ENCODE data around the gene PACRG.

PACRG gene

DNA sequence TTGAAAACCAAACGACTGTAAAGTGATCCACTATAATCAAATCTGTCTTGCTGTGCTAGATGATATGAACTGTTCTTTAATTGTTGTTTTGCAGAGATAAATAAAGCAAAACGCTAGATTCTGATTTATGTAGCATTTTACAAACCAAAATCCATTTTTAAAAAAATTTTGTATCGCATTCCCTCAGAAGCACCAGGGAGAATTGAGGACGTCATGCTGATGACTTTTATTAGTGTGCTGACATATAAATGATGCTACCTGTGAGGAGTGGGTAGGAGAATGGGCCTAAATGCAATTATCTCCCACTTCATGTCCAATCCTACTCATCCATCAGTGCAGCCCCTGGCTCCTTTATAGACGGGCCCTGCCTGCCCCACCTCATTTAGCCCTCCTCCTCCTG lies 282.4 kb downstream of the PACRG start:
- DNase-seq (ENCODE audit: low spot score), result no peak

DNA sequence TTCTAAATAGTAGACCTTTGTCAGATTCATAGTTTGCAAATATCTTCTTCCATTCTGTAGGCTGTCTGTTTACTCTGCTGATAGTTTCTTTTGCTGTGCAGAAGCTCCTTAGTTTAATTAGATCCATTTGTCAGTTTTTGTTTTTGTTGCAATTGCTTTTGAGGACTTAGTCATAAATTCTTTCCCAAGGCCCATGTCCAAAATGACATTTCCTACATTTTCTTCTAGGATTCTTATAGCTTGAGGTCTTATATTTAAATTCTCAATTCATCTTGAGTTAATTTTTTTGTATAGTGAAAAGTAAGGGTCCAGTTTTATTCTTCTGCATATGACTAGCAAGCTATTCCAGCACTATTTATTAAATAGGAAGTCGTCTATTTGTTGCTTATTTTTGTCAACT lies 287.0 kb downstream of the PACRG start:
- DNase-seq (ENCODE audit: low spot score), result no peak

DNA sequence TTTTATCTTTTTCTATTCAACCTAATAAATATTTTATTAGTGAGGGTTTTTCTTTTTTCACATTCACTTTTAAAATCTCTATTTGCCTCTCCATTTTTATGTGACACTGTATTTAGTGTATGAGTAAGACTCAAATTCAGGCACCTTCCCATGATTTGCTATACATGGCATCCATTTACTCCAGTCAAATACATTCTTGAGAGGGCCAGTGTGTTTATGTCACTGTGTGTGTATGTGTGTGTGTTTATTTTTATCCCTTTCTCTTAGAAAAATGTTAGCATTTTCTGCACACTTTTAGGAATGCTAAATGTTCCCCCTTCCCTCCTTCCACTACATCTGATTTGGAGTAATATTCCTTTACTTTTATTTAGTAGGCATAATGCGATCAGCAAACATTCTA lies 290.0 kb downstream of the PACRG start:
- DNase-seq (ENCODE audit: low spot score), result no peak

DNA sequence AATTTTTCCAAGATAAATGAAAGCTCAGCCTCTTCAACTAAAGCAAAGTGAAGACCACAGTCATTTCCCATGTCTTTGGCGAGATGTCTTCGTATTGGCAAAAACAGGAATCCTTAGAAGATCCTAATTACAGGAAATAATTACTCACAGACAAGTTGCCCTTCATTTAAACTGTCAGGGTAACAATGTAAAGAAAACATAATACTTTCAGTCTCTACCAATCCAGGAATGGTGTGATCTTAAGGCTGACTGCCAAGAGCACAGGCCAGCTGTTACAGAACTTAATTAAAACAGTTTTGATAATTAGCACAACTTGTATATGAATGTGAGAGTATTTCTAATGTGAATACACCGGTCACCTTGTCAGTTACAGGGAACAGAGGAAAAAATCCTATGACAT lies 292.2 kb downstream of the PACRG start:
- no peak for DNase-seq (ENCODE audit: low spot score)

DNA sequence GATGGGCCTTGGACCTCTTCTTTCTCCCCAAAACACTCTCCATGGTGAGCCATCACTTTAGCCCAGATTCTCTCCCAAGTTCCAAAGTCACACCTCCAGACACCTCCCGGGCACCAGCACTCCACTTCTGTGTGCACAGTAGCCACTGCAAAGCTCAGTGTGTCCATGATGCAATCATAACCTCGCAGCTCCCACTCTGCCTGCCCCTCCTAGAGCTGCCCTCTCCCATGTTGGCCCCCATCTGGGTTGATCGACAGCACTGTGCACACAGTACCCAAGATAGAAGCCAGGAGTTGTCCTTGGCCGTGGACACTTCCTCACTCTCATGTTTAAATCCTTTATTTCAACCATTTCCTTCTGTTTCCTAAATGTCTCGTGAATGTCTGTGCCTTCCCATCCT lies 293.3 kb downstream of the PACRG start:
- DNase-seq (ENCODE audit: low spot score), result no peak

DNA sequence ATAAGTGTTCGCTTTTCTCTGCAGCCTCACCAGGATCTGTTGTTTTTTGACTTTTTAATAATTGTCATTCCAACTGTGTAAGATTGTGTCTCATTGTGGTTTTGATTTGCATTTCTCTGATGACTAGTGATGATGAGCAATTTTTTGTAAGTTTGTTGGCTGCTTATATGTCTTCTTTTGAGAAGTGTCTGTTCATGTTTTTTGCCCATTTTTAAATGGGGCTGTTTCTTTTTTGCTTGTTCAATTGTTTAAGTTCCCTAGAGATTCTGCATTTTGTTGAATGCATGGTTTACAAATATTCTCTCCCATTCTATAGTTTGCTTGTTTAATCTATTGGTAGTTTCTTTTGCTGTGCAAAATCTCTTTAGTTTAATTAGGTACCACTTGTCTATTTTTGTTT lies 295.9 kb downstream of the PACRG start:
- DNase-seq (ENCODE audit: low spot score), result no peak

DNA sequence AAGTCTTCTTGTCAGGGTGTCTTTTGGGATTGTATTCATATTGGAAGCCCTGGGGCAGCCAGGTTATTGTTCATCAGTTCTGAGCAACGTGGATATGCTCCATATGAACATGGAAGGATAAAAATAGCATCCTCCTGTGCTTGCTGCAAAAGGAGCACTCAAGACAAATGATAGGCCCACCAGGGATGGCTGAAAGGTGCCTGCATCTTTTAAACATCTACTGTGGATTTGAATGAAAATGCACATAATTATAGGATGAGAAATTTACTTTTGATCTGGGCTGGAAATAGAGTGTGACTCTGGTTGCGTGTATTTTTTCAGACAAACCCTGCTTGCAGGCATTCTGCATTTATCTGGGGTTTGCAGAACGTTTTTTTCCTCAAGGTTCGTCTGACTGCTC lies 299.1 kb downstream of the PACRG start:
- no peak for DNase-seq (ENCODE audit: low spot score)

DNA sequence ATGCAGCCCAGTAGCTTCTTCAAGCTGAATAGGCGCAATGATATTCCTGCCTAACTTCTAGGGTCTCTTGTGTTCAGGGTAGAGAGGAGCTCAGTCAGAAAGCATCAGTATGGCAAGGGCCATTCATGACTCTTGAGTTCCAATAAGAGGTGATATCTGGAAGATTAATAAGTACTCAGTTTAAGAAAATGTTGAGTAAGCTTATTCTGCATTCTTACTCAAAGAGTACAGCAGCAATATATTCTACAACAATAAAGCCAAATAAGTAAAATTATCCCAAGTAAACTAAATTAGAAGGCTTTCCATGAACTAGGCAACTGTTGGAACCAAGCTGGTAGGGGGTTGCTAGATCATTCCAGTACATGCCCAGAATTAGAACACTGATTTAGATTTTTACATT lies 303.2 kb downstream of the PACRG start:
- DNase-seq (ENCODE audit: low spot score), result no peak

DNA sequence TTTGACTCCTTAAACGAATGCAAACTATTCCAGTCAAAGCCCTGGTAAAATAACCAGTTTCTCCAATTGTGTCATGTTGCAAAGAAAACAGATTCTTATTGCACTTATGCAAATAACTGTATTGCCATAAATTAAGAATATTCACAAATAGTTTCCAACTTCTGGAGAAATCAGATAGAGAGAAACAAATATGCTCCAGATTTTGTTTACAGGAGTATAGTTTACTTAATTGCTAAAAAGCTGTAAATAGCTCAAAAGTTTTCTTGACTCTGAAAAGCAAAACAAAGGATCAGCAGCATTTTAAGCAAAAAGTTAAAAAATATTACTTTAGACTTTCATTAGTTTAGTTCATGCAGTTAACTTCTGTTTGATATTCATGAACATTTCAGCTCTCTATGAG lies 304.2 kb downstream of the PACRG start:
- no peak for DNase-seq (ENCODE audit: low spot score)

DNA sequence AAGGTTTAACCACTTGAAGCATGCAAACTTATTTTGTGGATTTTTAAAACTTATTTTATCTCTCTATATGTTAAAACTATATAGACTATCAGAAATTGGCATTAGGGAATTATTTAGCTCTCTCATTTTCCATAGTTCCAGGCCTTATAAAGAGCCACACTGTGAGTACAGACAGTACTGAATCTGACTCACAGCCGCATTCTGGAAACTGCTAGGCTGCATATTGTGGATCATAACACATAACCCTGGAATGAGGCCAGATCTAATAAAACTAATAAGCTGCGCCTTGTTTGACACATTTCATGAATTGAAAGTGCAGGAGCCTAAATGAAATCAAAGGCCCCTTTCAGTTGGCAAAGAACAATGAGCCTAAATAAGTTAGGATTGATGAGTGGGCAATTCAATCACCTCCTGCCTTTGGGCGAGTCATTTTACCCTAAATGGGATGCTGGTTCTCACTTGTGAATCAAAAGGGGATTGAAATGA lies 308.4 kb downstream of the PACRG start:
- DNase-seq (ENCODE audit: low spot score), result no peak

DNA sequence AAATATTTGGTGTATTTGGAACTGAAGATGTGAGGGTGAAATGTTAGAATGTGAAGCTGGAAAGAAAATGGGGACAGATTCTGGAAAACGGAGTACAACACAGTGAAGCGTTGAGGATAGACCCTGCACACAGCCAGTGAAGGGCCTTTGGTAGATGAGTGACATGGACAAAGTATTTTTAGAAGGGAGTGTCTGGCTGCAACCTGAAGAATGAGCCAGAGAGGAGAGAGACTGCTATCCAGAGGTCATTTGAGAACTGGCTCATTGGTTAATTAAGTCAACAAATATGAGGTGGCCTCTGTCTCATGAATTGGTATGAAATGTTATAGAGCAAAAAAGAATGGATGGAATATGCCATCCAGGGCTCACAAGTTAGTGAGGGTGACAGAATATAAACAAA lies 310.5 kb downstream of the PACRG start:
- DNase-seq (ENCODE audit: low spot score), result no peak

DNA sequence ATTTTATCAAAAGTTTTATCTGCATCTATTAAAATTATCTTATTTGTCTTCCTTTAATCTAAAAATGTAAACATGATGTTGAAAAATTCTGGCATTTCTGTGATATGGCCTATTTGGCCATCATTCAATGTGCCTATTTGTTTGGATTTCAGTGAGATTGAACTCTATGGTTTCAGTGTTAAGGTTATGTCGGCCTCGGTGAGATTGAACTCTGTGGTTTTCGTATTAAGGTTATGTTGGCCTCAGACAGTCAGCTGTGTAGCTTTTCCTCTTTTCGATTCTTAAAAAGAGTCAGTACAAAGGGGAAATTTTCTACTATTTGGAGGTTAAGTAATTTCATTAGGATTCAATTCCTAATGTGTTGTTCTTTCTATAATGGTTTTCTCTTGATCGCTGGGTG lies 320.6 kb downstream of the PACRG start:
- no peak for DNase-seq (ENCODE audit: low spot score)

DNA sequence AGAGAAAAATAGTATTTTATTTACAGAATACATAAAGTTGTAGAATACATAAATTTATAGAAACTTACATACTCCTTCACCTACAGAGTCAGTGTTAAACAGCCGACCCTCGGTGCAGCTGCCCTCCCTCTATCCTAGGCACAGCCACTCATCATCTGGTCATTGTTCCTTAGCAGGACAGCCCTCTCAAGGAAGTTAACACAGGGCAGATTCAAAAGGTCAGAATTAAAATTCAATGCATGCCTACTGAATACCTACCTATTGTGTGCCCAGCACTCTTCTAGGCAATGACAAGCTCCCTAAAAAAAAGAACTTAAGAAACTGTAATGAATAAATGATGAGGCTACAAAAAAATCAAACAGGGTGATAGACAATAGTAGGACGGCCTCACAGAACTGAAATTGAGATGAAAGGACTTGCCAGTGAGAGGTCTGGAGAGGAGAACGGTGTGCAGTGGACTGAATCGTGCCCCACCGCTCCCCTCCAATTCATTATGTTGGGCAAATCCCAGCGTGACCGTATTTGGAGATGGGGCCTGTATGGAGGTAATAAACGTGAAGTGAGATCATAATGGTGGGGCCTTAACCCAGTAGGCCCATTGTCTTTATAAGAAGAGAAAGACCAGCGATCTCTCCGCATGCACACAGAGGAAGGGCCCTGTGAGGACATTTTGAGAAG lies 326.0 kb downstream of the PACRG start:
- no peak for DNase-seq (ENCODE audit: low spot score)

DNA sequence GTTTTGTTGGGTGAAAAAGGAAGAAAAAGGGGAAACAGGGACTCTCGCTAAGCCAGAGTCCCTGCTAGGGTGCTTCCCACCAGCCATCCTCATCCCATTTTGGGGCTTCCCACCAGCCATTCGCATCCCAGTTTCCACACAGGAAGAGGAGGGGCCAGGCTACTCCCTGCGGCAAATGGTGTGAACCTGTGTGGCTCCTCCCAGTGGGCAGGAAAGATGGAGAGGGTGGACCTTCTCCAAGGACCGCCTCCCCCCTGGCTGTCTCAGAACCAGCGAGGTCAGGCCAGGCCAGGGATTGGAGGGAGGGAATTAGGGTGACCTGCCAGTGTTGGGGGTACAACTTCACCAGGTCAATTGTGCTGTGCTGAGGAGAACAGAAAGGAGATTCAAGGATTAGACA lies 326.9 kb downstream of the PACRG start:
- no peak for DNase-seq (ENCODE audit: low spot score)

DNA sequence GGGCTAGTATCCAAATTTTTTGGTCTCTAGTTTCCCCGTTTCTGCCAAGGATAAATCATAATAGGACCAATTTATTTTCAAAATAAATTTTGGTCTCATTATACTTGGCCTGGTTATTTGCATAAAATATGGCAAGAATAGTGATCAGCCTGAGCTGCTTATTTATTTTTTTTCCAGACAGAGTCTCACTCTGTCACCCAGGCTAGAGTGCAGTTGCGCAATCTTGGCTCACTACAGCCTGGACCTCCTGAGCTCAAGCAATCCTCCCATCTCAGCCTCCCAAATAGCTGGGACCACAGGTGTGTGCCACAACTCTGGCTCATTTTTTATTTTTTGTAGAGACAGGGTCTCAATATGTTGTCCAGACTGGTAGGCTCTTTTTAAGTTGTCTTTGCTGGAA lies 329.5 kb downstream of the PACRG start:
- DNase-seq (ENCODE audit: low spot score), result no peak

DNA sequence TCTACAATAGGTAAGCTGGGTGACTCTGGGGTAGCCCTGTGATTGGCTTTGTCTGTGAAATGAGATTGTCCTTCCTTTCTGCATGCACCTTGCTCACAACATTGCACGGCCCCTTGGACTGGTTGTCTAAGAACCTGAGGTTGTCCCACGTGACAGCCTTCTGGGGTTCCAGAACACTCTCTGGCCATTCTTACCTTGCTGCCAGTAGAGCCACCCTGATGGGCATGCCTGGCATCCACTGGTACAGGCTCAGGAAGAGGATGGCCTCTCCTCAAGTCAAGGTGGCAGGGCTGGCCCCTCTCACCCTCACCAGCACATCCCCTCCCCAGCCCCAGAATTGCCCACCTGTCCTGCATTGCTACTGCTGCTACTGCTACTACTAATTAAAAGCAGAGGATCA lies 335.0 kb downstream of the PACRG start:
- DNase-seq (ENCODE audit: low spot score), result no peak

DNA sequence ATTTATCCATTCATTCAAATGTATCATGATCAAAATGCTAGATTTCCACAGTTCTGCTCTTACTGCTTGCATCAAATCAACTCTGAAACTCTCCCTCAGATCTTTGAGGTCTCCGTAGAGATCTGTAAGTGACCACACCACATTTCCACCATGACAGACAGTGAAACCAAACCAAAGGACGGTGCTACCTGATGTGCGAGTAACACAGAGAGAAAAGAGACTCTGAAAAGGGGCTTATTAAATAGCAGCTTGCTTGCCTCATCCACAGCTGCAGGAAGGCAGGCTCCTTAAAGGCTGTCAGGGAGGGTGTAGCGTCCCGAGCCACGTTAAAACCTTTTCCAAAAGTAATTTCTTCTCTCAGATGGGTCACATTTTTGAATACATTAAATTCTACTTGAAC lies 335.8 kb downstream of the PACRG start:
- DNase-seq (ENCODE audit: low spot score), result no peak

DNA sequence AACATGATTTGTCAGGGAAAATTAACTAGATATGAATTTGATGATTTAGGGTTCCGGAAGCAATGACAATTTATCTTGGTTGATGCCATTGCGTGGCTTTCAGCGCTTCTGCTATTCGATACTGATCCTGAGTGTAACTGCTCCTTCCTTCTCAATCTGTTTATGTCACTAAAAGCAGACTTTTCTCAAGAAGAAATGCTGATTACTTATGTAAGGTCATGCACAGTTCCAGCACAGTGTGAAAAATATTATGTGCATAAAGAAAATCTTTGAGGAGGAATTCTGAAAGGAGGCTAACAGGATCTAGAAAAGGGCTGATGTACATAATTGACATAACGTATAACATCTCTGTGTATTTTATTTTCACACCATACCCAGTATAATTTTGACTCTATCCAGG lies 336.6 kb downstream of the PACRG start:
- no peak for DNase-seq (ENCODE audit: low spot score)

DNA sequence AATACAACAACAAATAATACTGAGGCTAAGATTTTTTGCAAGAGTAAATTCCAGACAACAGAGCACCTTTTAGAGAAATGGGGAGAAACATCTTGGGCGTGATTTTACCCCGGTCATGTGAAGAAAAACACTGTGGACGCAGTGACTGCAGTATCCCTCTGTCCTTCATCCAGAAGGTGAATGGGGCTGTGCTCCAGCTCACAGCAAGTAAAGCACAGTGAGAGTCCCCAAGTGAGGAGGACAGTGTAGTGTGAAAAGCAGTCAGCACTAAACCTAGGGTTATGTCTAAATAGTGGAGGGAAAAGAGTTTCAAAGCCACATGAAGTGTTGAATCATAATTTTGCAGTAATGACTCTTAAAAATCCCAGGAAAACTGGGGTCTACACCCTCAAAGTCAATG lies 338.4 kb downstream of the PACRG start:
- no peak for DNase-seq (ENCODE audit: low spot score)

DNA sequence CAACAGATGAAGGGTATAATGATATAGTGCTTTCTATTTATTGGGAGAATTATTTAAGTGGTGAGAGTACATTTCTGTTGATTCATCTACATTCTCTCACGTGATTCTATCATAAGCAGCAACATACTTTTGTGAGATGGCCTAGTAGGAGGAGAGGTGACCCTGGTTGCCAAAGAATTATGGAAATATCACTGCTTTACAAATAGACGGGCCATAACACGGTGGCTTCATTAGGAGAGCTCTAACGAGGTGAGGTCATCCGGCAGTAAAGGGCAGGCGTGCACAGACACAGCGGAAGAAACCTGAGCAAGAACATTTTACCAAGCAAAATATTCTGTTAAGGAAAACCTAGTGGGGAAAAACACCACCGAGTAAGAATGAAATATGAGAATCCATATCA lies 349.4 kb downstream of the PACRG start:
- DNase-seq (ENCODE audit: low spot score), result no peak

DNA sequence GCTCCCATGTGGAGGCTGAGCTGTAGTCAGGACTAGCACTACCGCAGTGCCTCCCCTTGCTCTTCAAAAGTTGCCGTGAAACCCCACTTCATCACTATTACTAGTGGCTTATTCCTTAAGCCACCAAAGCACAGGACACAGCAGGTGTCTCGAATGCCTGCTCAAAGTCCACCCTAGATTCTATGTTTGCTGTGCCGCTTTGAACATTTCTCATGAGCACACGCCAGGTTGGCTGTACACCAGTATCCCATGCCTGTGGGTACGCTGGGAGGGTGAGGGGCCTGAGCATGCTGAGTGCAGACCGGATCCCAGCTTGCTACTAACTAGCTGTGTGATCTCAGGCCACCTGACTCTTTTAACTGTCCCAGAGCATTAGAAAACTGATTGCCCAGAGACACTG lies 350.9 kb downstream of the PACRG start:
- DNase-seq (ENCODE audit: low spot score), result no peak

DNA sequence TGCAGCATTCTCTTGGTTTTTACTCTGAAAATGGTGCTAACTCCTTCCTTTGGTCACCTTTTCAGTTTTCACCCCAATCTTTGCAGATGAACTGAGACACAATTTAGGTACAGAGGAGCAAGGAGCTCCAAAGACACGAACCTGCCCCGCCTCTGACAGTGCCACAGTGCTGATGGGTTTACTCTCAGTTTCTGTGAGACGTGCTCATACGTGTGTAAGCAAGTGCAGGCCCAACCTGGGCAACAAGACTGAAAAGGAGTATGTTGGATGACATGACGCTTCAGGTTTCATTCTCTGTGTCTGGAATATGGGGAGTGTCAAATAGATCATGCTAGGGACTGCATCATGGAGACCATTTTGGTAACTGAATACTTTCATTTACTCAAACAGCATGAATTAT lies 352.5 kb downstream of the PACRG start:
- no peak for DNase-seq (ENCODE audit: low spot score)

DNA sequence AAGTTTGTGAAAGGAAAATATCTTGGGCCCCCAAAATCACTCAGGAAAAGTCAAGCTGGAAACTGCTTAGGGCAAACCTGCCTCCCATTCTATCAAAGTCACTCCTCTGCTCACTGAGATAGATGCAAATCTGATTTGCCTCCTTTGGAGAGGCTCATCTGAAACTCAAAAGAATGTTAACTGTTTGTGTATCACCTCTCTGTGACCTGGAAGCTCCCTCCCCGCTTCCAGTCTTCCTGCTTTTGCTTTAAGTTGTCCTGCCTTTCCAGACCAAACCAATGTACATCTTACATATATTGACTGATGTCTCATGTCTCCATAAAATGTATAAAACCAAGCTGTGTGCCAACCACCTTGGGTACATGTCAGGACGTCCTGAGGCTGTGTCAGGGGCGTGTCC lies 355.4 kb downstream of the PACRG start:
- DNase-seq (ENCODE audit: low spot score), result no peak

DNA sequence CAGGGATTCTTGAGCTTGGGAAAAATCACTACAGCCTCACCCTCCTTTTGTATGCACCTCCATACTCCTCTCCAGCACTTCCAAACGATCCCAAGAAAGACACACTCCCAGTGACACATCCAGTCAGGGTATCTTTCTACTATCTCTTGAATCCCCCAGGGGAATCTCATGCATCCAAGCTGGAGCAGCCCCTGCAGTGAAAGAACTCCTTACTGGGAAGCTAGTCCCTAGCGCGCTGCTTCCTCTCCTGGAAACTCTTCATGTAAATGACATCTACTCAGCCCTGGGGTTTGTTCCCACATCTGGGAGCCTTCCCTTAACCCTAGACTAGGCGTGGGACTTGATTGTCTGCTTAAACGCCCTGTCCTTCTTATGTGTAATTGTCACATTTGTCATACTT lies 357.7 kb downstream of the PACRG start:
- DNase-seq (ENCODE audit: low spot score), result no peak

All from SW480 (cell line).